LNCAP (cell line): ENCODE measurements around the gene FOXP1.

ENCODE experiments used
- CTCF ChIP-seq: fragments of 450-650 bp; IDR thresholded peaks from 2 replicates; pipeline ENCODE4 v1.5.1; 2017; ENCODE audit warnings: mild to moderate bottlenecking

The FOXP1 gene

DNA sequence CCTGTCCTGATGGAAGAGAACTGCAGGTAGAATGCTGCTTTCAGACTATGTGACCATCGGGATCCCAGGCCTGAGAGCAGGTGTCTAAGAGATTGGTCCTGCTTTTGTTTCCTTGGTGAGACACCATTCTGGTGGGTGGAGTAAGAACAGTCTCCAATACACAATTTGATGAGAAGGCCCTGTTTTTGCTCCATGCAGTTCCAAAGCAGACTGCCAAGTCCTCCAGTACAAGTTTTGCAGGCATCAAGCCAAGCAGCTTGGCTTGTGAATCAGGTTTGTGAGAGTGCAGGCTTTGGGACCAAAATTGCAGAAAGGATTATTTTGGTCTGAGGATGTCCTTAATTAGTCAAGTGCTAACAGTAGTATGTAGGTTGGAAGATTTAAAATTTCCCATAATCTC, 381.6 kb downstream of the FOXP1 start:
- no peak for TF ChIP-seq CTCF

DNA sequence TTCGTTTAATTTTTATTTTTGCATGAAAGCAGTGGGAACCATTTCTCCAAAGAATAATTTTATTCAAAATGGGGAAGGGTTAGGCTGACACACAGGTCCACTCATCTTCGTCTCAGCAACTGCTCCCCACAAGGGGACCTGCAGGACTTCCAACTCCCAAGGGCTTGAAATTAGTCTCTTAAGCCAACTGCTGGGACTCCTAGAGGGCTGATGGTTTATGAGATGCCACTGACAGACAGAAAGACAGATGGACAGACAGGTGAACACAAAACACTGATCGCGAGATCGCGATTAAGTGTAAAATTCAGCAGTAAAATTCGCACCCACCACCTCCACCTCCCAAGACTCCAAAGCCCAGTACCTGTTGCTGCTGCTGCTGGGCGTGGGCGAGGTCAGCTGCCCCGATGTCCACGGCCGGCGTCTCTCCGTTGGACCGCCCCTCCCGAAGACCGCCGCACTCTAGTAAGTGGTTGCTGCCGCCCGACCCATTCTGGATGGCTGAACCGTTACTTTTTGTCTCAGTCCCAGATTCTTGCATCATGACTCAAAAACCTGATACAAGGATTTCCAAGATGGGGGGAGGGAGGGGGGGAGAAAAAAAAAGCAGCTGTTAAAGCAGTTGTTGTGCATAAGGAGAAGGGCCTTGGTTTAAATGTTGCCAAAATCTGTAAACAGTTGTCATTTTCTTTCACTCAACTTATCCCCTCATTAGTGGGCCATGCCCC, 385.5 kb downstream of the FOXP1 start:
- no peak for TF ChIP-seq CTCF

GRCh38 chr3:71195492-71195891, 388.0 kb downstream of the FOXP1 start:
- no peak for TF ChIP-seq CTCF

DNA sequence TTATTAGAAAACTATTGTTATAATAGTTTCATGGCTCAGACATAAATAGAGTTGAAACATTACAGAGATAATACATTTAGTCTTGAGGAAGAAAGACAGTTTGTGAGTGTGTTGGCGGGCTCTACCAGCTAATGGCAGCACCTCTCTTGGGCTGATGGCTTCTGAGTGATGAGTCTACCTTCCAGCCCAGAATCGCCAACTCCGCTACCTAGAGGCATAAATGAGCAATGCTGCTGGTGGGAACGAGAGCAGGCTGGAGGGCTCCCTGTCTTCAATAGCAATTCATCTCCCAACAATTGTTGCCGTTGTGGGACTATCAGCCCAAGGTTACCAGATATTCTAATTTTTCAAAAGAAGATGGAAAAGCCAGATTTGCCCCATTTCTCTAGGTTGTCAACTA, 388.7 kb downstream of the FOXP1 start:
- no peak for TF ChIP-seq CTCF

- TF ChIP-seq CTCF, result no peak
Measured at GRCh38 chr3:71191031-71191482, 392.5 kb downstream of the FOXP1 start.

DNA sequence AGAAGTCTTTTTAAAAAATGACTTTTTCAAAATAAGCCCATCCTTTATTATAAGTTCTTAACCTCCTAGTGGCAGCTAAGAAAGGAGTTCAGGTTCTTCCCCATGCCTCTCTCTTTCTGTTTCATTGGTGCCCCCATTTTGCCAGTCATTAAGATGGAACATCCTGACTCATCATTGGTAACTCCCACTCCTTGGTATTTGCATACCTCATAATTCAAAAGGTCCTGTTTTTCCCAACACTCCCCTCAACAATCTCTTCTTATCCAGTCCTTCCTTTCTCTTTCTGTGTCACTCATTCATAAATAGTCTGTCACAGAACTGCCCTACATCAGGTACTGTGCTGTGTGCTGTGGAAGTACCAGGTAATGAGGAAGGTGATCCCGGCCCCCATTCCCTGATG, 394.0 kb downstream of the FOXP1 start:
- TF ChIP-seq CTCF, result no peak

DNA sequence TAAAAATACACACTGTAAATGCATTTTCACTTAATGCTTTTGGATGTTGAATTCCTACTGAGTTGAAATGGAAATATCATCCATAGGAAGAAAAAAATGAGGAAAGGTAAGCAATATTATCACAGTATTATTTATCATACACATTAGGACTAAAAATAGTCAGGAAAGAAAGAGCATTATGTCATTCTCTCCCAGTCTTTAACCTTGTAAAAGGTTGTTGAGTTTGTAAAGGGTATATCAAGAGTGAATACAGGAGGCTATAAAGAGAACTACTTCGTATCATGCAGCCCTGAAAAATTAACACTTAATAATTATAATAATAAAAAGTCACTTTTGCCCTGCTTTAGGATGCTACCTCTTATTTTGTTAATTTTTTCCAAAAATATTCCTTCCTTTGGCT, 395.8 kb downstream of the FOXP1 start:
- TF ChIP-seq CTCF, result no peak

GRCh38 chr3:71186801-71187200, 396.7 kb downstream of the FOXP1 start:
- no peak for TF ChIP-seq CTCF
